K562 treated with DMSO at 1 percent for 48 hours (cell line): Measurements from ENCODE around the gene CRABP2. TPM values are rescaled to one million over a fixed set of nuclear protein-coding genes. Genes with fewer than 3 reads are reported as not detected.

ENCODE experiments used
- total RNA-seq: library from RNA; unstranded; fragments of 300-600 nt; gene quantifications from 2 replicates; pipeline ENCODE4 v1.2.3, GENCODE V29; 2022; ENCODE audit warnings: low replicate concordance; ENCODE audit errors: extremely low read depth

CRABP2 gene
- total RNA-seq = not detected in 2 replicates

GRCh38 chr1:156705321-156705917 lies at the start of gene CRABP2:
TSS of gene CRABP2 (minus strand) at chr1:156705583. CDS start at chr1:156705446, 137 bp downstream.

GRCh38 chr1:156751451-156751756 lies 46.0 kb upstream of the CRABP2 start, which contains the start of gene HDGF:
TSS of gene HDGF (minus strand) at chr1:156751675. CDS start at chr1:156751429, 246 bp downstream.

GRCh38 chr1:156740741-156741480 lies 35.5 kb upstream of the CRABP2 start, which contains the start of gene MRPL24:
TSS of gene MRPL24 (minus strand) at chr1:156741088. CDS start at chr1:156738704, 2,384 bp downstream.

GRCh38 chr1:156728599-156729462 lies 23.4 kb upstream of the CRABP2 start, which contains the start of gene ISG20L2:
TSS of gene ISG20L2 (minus strand) at chr1:156728766. CDS start at chr1:156727652, 1,114 bp downstream.

GRCh38 chr1:156727926-156728598 lies 22.7 kb upstream of the CRABP2 start, which contains the start of gene METTL25B:
TSS of gene METTL25B (plus strand) at chr1:156728469. CDS start at chr1:156729105, 636 bp downstream.

GRCh38 chr1:156676820-156677615 lies 28.4 kb downstream of the CRABP2 start, which contains the start of gene NES:
TSS of gene NES (minus strand) at chr1:156677407. CDS start at chr1:156677264, 143 bp downstream.

Other genes with a start within 250 kb of the CRABP2 start
- not detected in 2 replicates for gene MEF2D, start 204.8 kb downstream of the CRABP2 start, total RNA-seq
- gene IQGAP3, start 133.0 kb downstream of the CRABP2 start, total RNA-seq = not detected in 2 replicates
- gene TTC24, start 125.9 kb downstream of the CRABP2 start, total RNA-seq = not detected in 2 replicates
- not detected in 2 replicates for gene NAXE, start 113.8 kb downstream of the CRABP2 start, total RNA-seq
- not detected in 2 replicates for gene GPATCH4, start 104.1 kb downstream of the CRABP2 start, total RNA-seq
- not detected in 2 replicates for gene HAPLN2, start 86.2 kb downstream of the CRABP2 start, total RNA-seq
- gene BCAN, start 63.5 kb downstream of the CRABP2 start, total RNA-seq = not detected in 2 replicates
- gene NES, start 28.2 kb downstream of the CRABP2 start, total RNA-seq = not detected in 2 replicates
- not detected in 2 replicates for gene METTL25B, start 22.9 kb upstream of the CRABP2 start, total RNA-seq
- gene ISG20L2, start 23.2 kb upstream of the CRABP2 start, total RNA-seq = not detected in 2 replicates
- not detected in 2 replicates for gene MRPL24, start 35.5 kb upstream of the CRABP2 start, total RNA-seq
- not detected in 2 replicates for gene HDGF, start 46.1 kb upstream of the CRABP2 start, total RNA-seq
- not detected in 2 replicates for gene PRCC, start 62.0 kb upstream of the CRABP2 start, total RNA-seq
- not detected in 2 replicates for gene SH2D2A, start 111.3 kb upstream of the CRABP2 start, total RNA-seq
- gene INSRR, start 153.5 kb upstream of the CRABP2 start, total RNA-seq = not detected in 2 replicates
- gene NTRK1, start 155.3 kb upstream of the CRABP2 start, total RNA-seq = not detected in 2 replicates
- gene PEAR1, start 188.1 kb upstream of the CRABP2 start, total RNA-seq = not detected in 2 replicates
- gene LRRC71, start 215.0 kb upstream of the CRABP2 start, total RNA-seq = not detected in 2 replicates